GM18907 (cell line): ENCODE data around the gene PMS1.
"Not testable (repeated sequence)": the region's sequence is repeated elsewhere in the genome, so short reads cannot be mapped to it uniquely, and the experiment has no call there.

Experiments used
- ATAC-seq: cut with Tn5 transposase; IDR thresholded peaks from one replicate; pipeline ENCODE4 v1.9.1; 2021; ENCODE audit warnings: mild to moderate bottlenecking, moderate library complexity; ENCODE audit not compliant: unreplicated experiment

PMS1 gene

DNA sequence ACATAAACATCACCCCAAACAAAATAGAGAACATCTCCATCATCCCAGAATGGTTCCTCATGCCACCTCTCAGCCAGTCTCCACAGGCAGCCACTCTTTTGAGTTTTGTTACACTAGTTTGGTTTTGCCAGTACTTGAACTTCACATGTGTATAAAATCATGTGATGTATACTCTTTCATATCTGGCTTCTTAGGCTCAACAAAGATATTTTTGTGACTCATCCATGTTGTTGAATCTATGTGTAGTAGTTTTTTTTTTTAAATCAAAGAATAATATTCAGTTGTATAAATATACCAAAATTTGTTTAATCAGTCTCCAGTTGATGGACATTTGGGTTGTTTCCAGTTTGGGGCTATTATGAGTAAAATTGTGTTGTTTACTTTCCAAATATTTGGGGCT lies 75.9 kb downstream of the PMS1 start:
- ATAC-seq = no peak

DNA sequence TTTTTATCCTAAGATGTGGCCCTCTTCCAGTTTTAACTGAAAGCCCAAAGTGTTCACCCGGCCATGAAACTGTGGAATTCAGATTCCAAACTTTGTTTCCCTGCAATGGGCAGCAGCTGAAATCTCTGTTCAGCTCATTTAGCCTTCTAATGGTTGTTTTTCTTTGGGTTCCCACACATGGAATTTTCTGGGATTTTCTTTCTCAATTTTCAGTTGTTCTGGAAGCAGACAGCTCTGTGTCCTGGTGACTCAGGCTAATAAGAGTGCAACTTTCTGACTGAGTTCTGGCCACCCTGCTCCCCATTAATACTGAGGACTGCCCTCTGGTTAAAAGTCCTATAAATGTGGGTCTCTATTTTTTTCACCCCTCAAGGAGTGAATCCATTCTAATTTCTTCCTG lies 78.5 kb downstream of the PMS1 start:
- ATAC-seq = no peak

DNA sequence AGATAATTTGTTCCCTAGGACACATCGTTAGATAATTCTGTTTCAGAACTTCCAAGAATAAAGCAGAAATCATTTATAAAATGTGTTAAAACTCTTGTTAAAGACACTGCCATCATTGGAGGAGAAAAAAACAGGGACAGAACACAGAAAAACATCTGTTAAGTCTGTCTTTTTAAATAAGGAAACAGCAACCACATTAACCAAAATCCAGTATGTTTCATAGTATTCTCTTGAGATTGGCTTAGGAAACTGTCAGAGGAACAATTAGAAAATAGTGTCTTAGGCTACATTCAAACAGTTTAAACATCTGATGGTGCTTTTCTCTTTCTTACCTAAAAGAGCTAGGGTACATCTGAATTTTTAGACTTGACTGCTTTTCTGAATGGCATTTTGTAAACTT lies 81.6 kb downstream of the PMS1 start:
- no peak for ATAC-seq

DNA sequence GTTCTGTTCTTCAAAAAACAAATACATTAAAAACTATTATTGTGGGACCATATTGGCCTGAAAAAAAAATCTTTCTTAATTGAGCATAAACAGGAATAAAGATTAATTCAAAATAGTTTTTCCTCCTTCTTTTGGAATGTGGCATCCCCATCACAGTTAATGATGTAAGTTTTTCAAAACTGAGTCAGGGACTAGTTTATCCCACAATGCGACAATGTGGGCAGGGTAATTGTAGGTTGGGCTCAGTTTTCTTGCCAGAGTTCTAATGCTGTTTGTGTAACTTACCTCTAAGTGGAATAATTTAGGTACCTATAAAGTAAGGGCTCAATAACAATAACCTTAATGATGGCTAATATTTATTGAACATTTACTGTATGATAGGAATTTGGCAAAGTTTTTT lies 82.0 kb downstream of the PMS1 start:
- ATAC-seq = no peak

DNA sequence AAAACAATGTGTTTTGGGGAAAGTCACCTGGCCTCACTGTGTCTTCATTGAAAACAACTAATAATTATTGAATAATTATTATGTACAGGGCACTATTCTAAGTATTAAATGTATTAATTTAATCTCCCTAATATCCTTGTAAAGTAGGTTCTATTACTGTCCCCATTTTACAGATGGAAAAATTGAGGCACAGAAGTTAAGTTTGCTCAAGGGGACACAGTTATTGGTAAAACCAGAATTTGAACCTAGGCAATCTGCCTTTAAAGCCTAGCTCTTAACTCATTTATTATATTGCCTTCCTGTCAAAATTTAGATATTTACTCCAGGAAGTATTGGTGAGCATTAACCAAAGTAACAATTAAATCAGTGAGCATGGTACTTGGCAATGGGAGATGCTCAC lies 84.6 kb downstream of the PMS1 start:
- ATAC-seq = no peak

DNA sequence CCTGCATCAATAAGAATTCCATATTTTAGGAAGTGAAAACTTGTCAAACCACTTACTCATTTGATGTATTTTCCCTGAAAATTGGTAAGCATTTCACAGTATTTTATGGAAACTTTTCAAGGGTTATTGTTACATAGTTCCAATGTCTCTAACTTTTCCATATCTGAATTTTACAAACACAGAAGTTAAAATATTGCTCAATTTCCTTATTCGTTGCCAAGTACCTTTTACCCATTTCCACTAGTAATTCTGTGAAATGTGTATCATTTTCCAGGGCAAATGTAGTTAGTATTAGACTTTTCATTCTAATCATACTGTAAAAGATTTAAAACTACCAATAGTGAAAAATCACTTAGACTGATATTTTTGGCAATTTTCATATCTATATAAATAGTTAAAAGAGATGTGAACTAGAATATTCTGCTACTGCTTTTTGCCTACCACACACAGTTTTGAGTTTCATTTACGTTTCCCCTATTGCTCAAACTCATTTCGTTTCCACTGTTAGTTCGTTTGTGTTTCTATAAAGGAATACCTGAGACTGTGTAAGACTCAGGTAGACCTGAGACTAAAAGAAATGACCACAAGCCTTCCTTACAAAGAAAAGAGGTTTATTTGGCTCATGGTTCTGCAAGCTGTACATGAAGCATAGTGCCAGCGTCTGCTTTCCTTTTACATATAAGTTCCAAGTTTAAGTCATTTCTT lies 86.3 kb downstream of the PMS1 start:
- ATAC-seq = no peak

DNA sequence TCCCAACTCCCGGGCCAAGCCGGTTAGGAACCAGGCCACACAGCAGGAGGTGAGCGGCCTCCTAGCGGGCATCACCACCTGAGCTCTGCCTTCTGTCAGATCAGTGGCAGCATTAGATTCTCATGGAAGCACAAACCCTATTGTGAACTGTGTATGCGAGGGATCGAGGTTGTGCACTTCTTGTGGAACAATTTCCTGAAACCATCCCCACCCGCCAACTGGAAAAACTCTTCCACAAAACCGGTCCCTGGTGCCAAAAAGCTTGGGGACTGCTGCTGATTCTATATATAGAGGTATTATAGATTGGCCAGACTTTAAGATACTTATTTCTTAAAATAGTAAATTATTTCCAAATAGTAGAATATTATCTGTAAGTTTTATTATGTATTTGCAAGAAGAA lies 89.4 kb downstream of the PMS1 start:
- no peak for ATAC-seq

DNA sequence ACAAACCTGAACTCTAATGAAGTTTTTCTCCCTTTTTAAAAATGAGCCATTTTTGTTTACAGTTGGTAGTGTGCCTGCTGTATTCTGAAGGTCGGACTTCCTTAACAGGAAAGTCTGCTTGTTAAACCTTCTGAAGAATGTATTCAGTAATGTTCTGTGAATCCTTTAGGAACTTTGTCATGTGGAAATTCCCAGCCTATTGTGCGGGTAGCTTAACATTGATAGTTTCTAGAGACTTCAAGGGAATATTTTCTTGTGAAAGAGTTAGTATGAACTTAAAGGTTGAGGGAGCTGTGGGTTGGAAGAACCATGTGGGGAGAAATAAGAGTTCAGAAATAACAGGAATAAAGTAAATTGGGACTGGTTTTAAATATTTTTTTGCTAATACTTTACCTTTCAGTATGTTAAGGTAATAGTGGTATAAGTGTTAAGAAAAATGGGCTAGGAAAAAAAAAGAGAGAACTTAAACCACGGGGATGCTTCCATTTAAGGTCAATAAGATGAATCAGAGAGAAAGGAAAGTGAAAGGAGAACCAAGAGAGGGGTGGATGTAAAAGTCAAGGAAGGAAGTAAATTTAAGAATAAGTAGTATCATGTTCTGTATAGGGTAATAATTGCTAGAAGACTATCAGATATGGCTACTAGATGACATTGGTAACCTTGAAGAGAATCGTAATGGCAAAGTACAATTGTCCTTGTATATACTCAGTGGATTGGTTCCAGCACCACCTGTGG lies 90.5 kb downstream of the PMS1 start:
- peak; percentile 62 for ATAC-seq

DNA sequence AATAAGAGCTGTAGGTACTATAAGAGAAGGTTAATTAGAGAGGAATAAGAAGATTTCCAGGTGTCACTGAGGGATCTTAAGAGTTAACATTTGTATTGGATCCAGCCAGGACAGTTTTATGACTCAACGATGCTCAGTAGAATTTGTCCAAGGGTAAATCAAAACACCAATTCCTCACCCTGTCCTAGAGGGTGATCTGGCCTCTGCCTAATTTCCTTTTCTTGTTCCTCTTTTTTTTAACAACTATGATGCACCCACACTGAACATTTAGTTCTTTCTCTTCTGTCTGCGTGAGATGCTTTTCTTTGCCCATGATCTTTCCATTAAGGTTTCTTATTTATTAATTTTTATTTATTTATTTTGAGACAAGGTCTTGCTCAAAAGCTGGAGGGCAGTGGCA lies 92.0 kb downstream of the PMS1 start:
- ATAC-seq = no peak

DNA sequence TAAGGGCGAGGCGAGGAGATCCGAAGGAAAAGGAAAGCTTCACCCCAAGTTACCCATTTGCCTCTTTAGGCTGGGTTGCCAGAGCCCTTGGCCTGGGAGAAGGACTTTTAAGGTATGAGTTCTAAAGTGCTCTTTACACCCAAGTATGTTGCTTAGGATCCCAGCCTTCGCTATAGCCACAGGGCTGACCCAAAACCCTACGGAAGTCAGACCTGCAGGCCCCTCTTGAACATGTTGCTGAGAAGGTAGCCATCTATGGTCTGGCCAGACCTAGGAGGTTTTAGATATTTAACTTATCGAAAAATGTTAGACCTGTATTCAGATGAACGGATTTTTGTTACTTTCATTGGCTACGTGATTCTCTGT lies 95.4 kb downstream of the PMS1 start:
- no peak for ATAC-seq

DNA sequence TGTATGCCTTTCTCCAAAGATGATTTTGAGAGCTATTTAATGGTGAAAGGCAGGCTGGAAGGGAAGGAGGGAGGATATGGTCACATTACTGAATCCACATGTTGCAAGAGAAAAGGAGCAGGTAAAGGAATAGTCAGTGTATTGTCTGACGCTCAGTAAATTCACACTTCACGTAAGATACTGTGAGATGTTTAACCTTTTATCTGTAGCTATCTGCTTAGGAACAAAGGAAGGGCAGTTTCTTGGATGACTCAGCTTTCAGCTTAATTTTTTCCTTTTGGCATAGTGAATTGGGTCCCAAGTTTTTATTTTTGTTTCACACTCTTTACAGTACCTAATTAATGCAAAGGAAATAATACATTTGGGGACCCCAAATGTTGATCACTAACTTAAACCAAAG lies 96.2 kb downstream of the PMS1 start:
- no peak for ATAC-seq

DNA sequence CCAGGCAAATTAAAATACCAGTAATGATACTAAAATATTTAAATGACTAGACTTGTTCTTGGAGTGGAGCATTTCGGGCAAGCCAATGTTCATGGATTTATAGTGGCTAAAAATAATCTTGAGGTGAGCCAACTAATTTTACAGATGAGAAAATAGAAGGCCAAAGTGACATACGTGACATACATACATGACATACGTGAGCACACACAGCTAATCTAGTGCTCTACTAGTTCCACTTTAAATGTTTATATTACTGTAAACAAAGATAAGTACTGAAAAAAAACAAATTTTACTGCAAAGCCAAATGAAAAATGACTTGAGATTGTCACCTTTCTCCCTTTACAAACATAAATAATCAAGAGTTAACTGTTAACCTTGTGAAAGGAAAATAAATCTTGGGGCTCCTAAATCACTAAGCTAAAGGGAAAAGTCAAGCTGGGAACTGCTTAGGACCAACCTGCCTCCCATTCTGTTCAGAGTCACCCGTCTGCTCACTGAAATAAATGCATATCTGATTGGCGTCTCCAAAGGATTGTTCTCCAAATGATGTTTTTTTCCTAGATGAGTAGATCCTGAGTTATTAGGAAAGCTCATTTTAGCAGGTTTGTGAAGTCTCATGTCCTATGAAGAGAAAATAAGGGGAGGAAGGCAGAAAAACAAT lies 96.7 kb downstream of the PMS1 start:
- ATAC-seq = no peak

DNA sequence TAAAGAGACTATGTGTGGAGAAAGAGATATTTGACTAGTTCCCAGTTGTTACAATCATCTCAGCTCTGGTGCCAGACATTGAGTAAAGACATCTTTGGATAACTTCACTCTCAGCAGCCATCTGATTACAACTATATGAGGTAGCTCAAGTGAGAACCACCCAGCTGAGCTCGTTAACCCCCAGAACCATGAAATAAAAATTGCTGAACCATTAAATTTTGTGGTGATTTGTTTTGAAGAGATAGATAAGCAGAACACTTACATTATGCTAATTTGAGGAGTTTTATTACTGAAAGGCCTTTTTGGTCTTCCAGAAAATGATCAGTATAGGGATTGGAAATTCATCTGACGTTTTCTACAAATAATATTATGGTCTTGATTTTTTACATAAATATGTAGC lies 101.1 kb downstream of the PMS1 start:
- ATAC-seq = no peak

DNA sequence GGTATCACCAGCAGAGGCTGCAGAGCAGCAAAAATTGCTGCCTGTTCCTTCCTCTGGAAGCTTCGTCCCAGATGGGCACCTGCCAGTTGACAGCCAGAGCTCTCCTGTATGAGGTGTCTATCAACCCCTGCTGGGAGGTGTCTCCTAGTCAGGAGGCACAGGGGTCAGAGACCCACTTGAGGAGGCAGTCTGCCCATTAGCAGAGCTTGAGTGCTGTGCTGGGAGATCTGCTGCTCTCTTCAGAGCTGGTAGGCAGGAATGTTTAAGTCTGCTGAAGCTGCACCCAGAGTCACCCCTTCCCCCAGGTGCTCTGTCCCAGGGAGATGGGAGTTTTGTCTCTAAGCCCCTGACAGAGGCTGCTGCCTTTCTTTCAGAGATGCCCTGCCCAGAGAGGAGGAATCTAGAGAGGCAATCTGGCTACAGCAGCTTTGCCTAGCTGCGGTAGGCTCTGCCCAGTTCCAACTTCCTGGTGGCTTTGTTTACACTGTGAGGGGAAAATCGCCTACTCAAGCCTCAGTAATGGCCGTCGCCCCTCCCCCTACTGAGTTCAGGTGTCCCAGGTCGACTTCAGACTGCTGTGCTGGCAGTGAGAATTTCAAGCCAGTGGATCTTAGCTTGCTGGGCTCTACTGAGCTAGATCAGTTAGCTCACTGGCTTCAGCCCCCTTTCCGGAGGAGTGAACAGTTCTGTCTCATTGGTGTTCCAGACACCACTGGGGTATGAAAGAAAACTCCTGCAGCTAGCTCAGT lies 108.5 kb downstream of the PMS1 start:
- not testable (repeated sequence) for ATAC-seq

DNA sequence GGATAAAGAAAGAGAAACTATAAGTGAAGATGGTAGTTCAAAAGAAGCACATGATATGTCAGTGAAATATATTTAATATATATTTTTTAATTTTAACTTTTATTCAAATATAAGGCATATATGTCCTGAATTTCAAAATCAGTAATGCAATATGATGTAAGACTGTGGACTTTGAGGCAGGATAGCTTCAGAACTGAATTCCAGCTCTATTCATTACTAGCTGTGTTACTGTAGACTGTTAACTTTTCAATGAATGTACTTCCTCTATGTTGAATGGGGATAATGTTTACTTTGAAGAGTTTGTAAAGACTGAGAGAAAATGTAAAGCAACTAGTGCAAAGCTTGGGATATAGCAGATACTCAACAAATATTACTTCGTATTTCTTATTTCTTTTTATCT lies 112.6 kb downstream of the PMS1 start:
- ATAC-seq = no peak

DNA sequence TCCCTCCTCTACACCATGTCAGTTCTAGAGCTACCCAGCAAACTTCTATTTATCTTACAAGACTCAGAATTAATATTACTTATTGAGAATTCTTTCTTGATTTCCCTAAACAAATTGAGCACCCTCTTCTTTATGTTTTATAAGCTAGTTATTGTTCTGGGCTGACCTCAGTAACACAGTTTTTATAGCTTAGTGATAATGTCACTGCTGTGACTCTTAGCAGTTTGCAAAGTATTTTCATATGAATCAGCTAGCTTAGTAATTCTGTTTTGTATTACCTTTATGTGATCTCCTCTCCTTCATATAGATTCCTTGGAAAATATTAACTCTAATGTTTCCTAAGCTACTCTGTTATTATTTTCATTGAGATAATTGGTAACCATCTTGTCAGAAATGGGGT lies 114.9 kb downstream of the PMS1 start:
- ATAC-seq = no peak

DNA sequence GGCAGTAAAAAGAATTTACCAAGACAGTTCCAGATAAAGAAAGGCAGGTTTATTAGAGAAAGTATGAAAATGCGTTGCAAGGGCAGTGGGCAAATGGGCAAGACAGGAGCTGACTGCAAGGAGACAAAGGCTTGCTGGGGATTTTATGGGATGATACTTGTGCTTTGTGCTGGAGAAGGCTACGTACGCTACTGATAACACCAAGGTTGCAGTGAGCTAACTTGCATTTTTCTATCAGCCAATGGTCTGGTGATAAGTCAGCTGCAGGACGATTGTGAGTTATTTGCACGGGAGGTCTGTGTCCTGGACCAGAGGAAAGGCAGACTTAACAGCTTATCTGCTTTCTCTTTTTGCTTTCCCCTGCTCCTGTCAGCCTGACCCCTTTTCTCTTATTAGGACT lies 116.5 kb downstream of the PMS1 start:
- no peak for ATAC-seq

DNA sequence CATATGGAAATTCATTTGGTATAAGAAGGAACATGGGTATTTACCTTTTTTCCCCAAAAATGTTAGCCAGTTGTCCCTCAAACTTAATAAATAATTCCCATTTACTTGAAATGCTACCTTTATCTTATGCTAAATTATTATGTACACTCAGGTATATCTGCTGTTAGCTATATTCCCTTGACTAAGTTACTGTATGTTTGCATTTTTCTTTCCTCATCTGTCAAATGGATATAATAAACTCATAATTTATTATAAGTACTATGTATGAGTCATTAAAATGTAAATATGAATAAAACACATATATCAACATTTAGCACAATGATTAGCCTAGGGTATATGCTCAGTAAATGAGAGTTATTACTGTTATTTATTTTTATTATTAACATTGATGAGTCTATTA lies 117.4 kb downstream of the PMS1 start:
- ATAC-seq = no peak

DNA sequence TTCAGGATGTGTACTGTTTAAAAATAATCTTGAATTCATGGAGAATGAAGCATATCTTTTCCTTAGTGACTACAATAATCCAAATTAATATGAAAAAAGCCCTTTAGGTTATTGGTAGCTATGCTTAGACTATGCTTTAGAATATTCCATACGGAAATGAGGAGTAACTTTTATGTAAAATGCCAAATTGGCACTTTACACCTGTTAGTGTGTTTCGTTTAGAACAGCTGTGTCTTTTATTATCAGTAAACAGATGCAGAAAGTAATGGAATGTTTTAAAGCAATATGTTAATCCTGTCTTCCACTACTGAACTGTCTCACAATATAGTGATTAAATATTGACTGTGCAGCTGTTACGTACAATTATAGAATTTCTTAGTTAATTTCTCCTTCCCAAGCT lies 129.6 kb downstream of the PMS1 start:
- no peak for ATAC-seq

DNA sequence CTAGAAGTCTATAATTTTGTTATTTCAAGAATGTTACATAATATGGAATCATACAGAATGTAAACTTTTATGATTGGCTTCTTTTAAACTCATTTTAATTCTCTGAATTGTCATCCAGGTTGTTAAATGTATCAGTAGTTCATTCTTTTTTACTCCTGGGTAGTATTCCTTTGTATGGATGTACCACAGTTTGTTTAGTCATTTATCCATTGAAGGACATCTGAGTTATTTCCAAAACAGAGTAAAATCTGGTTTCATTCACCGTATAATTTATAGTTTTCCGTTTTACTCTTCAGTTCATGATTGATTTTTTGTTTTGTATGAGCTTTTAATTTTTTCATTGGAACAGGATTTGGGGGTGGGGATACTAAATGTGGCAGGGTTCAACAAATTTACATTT lies 132.4 kb downstream of the PMS1 start:
- ATAC-seq = no peak
